NCI-H146 treated with DMSO at 0.1 percent for 48 hours (cell line): ENCODE measurements around the gene TNFRSF8.

ENCODE experiments used
- DNase-seq: peaks from one replicate; lab custom pipeline; 2025; ENCODE audit not compliant: unreplicated experiment; lab: John Stamatoyannopoulos, UW

Gene TNFRSF8

DNA sequence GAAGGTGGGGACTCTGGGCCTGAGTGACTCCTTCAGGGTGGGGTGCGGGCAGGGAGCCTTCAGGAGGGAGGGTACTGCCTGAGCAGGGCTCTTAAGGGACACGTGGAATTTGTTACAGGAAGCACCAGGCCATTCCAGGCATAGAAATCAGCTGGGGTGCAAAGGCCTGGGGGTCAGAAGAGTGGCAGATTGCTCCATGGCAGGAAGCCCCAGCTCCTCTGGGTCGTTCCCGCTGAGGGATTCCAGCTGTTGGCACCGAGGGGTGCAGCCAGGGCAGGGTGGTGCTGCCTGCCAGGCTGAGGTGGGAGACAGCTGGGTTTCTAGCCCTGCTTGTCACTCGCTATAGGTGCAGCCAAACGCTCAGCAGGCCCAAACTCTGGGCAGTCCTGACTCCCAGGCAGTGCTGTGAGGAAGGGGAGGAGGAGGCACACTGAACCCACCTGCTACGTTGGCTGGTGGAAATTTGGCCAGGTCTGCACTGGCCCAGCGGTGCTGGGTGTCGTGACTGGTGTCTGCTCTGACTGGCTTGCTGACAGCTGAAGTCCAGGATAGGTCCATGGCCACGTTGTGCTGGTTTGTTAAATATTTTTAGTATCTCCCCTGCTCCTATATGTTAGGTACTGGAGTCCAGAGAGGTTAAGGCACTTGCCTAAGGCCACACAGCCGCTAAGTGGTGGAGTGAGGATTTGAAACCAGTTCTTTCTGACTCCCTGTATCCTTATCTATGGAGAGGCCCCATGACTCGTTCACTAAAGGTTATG is 123.0 kb downstream of the TNFRSF8 start:
- DNase-seq, result no peak

GRCh38 chr1:12186679-12186985 is 123.5 kb downstream of the TNFRSF8 start:
- no peak for DNase-seq

DNA sequence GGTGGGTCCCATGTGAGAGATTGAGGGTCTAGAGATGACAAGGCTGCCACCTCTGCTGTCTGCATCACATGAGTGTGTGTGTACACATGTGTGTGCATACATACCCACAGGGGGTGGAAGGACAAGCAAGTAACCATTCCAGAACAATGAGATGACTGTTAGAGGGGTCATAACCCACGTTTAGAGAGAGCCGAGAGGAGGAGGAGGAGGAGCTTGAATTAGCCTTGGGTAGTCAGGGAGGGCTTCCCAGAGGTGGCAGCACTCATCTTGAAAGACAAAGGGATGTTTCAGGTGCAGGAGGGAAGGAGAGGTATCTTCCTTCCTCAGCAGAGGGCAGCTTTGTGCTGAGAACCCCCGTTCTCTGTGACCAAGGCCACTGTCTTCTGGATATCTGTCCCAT is 125.0 kb downstream of the TNFRSF8 start:
- no peak for DNase-seq

GRCh38 chr1:12188657-12189327 is 125.7 kb downstream of the TNFRSF8 start:
- DNase-seq, result no peak

DNA sequence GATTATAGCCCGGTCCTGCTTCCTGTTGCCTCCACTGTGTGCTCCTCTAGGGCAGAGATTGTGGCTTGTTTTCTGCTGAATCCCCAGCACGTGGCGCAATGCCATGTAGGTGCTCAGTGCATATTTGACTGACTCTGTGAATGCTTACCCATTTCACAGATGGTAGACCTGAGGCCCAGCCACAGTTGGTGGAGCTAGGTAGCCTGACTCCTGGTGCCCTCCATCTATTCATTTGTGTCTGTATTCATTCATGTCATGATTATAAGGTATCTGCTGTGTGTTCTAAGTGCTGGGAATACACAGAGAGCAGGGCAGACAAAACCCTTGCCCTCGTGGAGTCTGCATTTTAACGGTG is 126.2 kb downstream of the TNFRSF8 start:
- no peak for DNase-seq

DNA sequence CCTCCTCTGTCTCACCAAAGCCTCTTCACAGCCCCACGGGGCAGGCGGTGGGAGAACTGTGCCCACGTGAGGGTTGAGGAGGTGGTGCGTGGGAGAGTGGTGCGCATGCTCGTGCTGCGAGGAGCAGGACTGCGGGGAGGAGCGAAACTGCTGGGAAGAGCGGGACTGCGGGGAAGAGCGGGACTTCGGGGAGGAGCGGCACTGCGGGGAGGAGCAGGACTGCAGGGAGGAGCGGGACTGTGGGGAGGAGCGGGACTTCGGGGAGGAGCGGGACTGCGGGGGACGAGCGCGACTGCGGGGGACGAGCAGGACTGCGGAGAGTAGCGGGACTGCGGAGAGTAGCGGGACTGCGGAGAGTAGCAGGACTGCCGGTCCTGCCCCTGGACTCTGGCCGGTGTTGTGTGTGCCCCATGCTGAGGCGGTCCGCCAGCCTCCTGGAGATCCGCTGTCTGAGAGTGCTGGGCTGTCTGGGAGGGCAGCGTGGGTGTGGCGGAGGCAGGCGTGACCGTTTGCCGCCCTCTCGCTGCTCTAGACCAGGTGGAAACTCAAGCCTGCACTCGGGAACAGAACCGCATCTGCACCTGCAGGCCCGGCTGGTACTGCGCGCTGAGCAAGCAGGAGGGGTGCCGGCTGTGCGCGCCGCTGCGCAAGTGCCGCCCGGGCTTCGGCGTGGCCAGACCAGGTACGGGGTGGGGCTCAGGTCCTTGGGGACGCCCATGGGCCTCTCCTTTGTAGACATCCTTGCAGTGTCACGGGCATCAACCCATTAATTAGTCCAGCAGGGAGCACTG is 128.3 kb downstream of the TNFRSF8 start:
- DNase-seq, result peak; percentile 39
